HG03045 (cell line): ENCODE data around the gene MNX1.

Experiments
- ATAC-seq: cut with Tn5 transposase; IDR thresholded peaks from one replicate; pipeline ENCODE4 v1.9.1; 2021; ENCODE audit warnings: mild to moderate bottlenecking, moderate library complexity; ENCODE audit not compliant: unreplicated experiment

The MNX1 gene

GRCh38 chr7:156979711-156980110 is 30.8 kb downstream of the MNX1 start:
- ATAC-seq = no peak

- ATAC-seq = no peak
These were observed 31.4 kb downstream of the MNX1 start for GRCh38 chr7:156979007-156979606.

GRCh38 chr7:156975620-156976019 is 34.8 kb downstream of the MNX1 start:
- ATAC-seq = no peak

- no peak for ATAC-seq
These were observed 40.5 kb downstream of the MNX1 start for GRCh38 chr7:156969972-156970420.

GRCh38 chr7:156968183-156968582 is 42.3 kb downstream of the MNX1 start:
- no peak for ATAC-seq

- no peak for ATAC-seq
These were observed 44.1 kb downstream of the MNX1 start for GRCh38 chr7:156966387-156966786.

- ATAC-seq = no peak
These were observed 45.5 kb downstream of the MNX1 start for GRCh38 chr7:156964971-156965370.

GRCh38 chr7:156963472-156963871 is 47.0 kb downstream of the MNX1 start:
- no peak for ATAC-seq

GRCh38 chr7:156962897-156963296 is 47.6 kb downstream of the MNX1 start:
- ATAC-seq = no peak

GRCh38 chr7:156962145-156962544 is 48.3 kb downstream of the MNX1 start:
- ATAC-seq = no peak

- ATAC-seq = no peak
These were observed 53.7 kb downstream of the MNX1 start for GRCh38 chr7:156956727-156957126.

- no peak for ATAC-seq
These were observed 55.5 kb downstream of the MNX1 start for GRCh38 chr7:156954941-156955340.
